MM.1S (cell line): ENCODE data around the gene ZNF618.

Experiments used
- DNase-seq: peaks from one replicate; pipeline ENCODE4 v3.0.0-alpha.2; 2015
- H2AFZ ChIP-seq: fragments of 300-600 bp; sonication (generic); 2 replicates; pipeline ENCODE4 v1.6.0; 2016; ENCODE audit warnings: antibody characterized with exemption, low read length
- H3F3A ChIP-seq: fragments of 300-600 bp; sonication (generic); 2 replicates; pipeline ENCODE4 v1.6.1; 2016; ENCODE audit warnings: mild to moderate bottlenecking, antibody characterized with exemption, low read length, moderate library complexity, mixed read lengths; ENCODE audit not compliant: insufficient read depth
- H3K27ac ChIP-seq: fragments of 300-600 bp; sonication (generic); 2 replicates; pipeline ENCODE4 v1.5.1; 2016; ENCODE audit warnings: mild to moderate bottlenecking, low read length
- H3K27me3 ChIP-seq: fragments of 300-600 bp; sonication (generic); replicated peaks from 2 replicates; pipeline ENCODE4 v1.6.0; 2016; ENCODE audit warnings: low read length; ENCODE audit not compliant: insufficient read depth
- H3K36me3 ChIP-seq: fragments of 300-600 bp; sonication (generic); replicated peaks from 2 replicates; pipeline ENCODE4 v1.6.1; 2016; ENCODE audit warnings: mild to moderate bottlenecking, low read length, mixed read lengths; ENCODE audit not compliant: insufficient read depth
- H3K4me1 ChIP-seq: fragments of 300-600 bp; sonication (generic); 2 replicates; pipeline ENCODE4 v1.6.1; 2016; ENCODE audit warnings: low read length, mixed read lengths
- H3K4me2 ChIP-seq: fragments of 300-600 bp; sonication (generic); 2 replicates; pipeline ENCODE4 v1.6.0; 2016; ENCODE audit warnings: low read depth, low read length
- H3K4me3 ChIP-seq: fragments of 300-600 bp; sonication (generic); 2 replicates; pipeline ENCODE4 v1.5.1; 2016; ENCODE audit warnings: low read length, mixed read lengths
- H3K79me2 ChIP-seq: fragments of 300-600 bp; sonication (generic); 2 replicates; pipeline ENCODE4 v1.6.1; 2016; ENCODE audit warnings: mixed run types, low read length, mixed read lengths
- H3K9ac ChIP-seq: fragments of 300-600 bp; sonication (generic); 2 replicates; pipeline ENCODE4 v1.6.1; 2016; ENCODE audit warnings: low read length, mixed read lengths
- H3K9me2 ChIP-seq: fragments of 300-600 bp; sonication (generic); replicated peaks from 2 replicates; pipeline ENCODE4 v1.6.1; 2016; ENCODE audit warnings: mild to moderate bottlenecking, low read length, mixed read lengths; ENCODE audit not compliant: insufficient read depth
- H3K9me3 ChIP-seq: fragments of 300-600 bp; sonication (generic); replicated peaks from 2 replicates; pipeline ENCODE4 v1.6.1; 2016; ENCODE audit warnings: mild to moderate bottlenecking, low read length, mixed read lengths; ENCODE audit not compliant: insufficient read depth
- H4K20me1 ChIP-seq: fragments of 300-600 bp; sonication (generic); 2 replicates; pipeline ENCODE4 v1.6.1; 2016; ENCODE audit warnings: mild to moderate bottlenecking, low read length, moderate library complexity, mixed read lengths; ENCODE audit not compliant: insufficient read depth
- CTCF ChIP-seq: fragments of 300-600 bp; sonication (generic); IDR thresholded peaks from 2 replicates; pipeline ENCODE4 v1.5.1; 2016; ENCODE audit warnings: antibody characterized with exemption, low read length, mixed read lengths
- EZH2 ChIP-seq: fragments of 300-600 bp; sonication (generic); optimal IDR thresholded peaks from 2 replicates; pipeline ENCODE3; 2017; ENCODE audit warnings: low read depth, mild to moderate bottlenecking, antibody characterized with exemption, low read length, mixed read lengths
- EZH2phosphoT487 ChIP-seq: fragments of 300-600 bp; sonication (generic); IDR thresholded peaks from 2 replicates; pipeline ENCODE4 v1.6.1; 2018; ENCODE audit warnings: antibody characterized with exemption, low read length

Gene ZNF618

GRCh38 chr9:113875459-113876150 lies 504 bp upstream of the ZNF618 start:
- H3K4me2 ChIP-seq: peak overlapping the region; percentile 34; the same call in 1 of the 2 replicates
- H3K4me1 ChIP-seq: no peaks in the 10 kb centered on the region
- no peak overlapping the region for H3K9ac ChIP-seq
- no peaks in the 10 kb centered on the region for H4K20me1 ChIP-seq
- no peaks in the 10 kb centered on the region for H3K9me2 ChIP-seq
- TF ChIP-seq EZH2phosphoT487: no peak
- TF ChIP-seq CTCF: no peak
- TF ChIP-seq EZH2: no peak
- H3F3A ChIP-seq: no peaks in the 10 kb centered on the region
- no peak overlapping the region for H3K27ac ChIP-seq
- H3K9me3 ChIP-seq: no peaks in the 10 kb centered on the region
- no peaks in the 10 kb centered on the region for H3K36me3 ChIP-seq
- no peak overlapping the region for H3K4me3 ChIP-seq
- 0 out of 2 replicates have a peak overlapping the region, but pooled peaks have one; percentile 4 for H2AFZ ChIP-seq
- no peak for DNase-seq
- peaks cover 9% of the 10 kb centered on the region; the same call in 1 of the 2 replicates for H3K27me3 ChIP-seq
- no peaks in the 10 kb centered on the region for H3K79me2 ChIP-seq

GRCh38 chr9:113876993-113877368 lies 872 bp downstream of the ZNF618 start:
- no peak for DNase-seq
- no peaks in the 10 kb centered on the region for H3K79me2 ChIP-seq
- TF ChIP-seq EZH2phosphoT487: no peak
- no peak for TF ChIP-seq CTCF
- no peak for TF ChIP-seq EZH2
- H2AFZ ChIP-seq: no peak overlapping the region
- H3K27me3 ChIP-seq: peaks cover 9% of the 10 kb centered on the region; the same call in 1 of the 2 replicates
- no peaks in the 10 kb centered on the region for H3K9me3 ChIP-seq
- H3K9me2 ChIP-seq: no peaks in the 10 kb centered on the region
- no peak overlapping the region for H3K27ac ChIP-seq
- H4K20me1 ChIP-seq: no peaks in the 10 kb centered on the region
- H3K4me3 ChIP-seq: peak overlapping the region; percentile 81; the same call in 1 of the 2 replicates
- H3K9ac ChIP-seq: no peak overlapping the region
- H3K36me3 ChIP-seq: no peaks in the 10 kb centered on the region
- H3K4me2 ChIP-seq: peak overlapping the region; percentile 8; the same call in 1 of the 2 replicates
- no peaks in the 10 kb centered on the region for H3K4me1 ChIP-seq
- H3F3A ChIP-seq: no peaks in the 10 kb centered on the region

GRCh38 chr9:113879318-113879717 lies 3.2 kb downstream of the ZNF618 start:
- no peak for DNase-seq

More at GRCh38 chr9:113879318-113879717, 3.2 kb downstream of the ZNF618 start:
- H3F3A ChIP-seq: no peaks in the 10 kb centered on the region
- H3K36me3 ChIP-seq: no peaks in the 10 kb centered on the region
- H3K4me3 ChIP-seq: no peak overlapping the region
- no peaks in the 10 kb centered on the region for H4K20me1 ChIP-seq
- H3K79me2 ChIP-seq: no peaks in the 10 kb centered on the region
- no peak overlapping the region for H3K4me2 ChIP-seq
- peaks cover 9% of the 10 kb centered on the region; the same call in 1 of the 2 replicates for H3K27me3 ChIP-seq
- no peak overlapping the region for H3K27ac ChIP-seq
- no peaks in the 10 kb centered on the region for H3K4me1 ChIP-seq
- H3K9me3 ChIP-seq: no peaks in the 10 kb centered on the region
- H2AFZ ChIP-seq: no peak overlapping the region
- H3K9ac ChIP-seq: no peak overlapping the region
- TF ChIP-seq EZH2 (no peak), EZH2phosphoT487 (no peak), CTCF (no peak)
- no peaks in the 10 kb centered on the region for H3K9me2 ChIP-seq
